ENCODE measurements around the gene KAT5.
"Not testable (repeated sequence)": the region's sequence is repeated elsewhere in the genome, so short reads cannot be mapped to it uniquely, and the experiment has no call there.

The KAT5 gene

DNA sequence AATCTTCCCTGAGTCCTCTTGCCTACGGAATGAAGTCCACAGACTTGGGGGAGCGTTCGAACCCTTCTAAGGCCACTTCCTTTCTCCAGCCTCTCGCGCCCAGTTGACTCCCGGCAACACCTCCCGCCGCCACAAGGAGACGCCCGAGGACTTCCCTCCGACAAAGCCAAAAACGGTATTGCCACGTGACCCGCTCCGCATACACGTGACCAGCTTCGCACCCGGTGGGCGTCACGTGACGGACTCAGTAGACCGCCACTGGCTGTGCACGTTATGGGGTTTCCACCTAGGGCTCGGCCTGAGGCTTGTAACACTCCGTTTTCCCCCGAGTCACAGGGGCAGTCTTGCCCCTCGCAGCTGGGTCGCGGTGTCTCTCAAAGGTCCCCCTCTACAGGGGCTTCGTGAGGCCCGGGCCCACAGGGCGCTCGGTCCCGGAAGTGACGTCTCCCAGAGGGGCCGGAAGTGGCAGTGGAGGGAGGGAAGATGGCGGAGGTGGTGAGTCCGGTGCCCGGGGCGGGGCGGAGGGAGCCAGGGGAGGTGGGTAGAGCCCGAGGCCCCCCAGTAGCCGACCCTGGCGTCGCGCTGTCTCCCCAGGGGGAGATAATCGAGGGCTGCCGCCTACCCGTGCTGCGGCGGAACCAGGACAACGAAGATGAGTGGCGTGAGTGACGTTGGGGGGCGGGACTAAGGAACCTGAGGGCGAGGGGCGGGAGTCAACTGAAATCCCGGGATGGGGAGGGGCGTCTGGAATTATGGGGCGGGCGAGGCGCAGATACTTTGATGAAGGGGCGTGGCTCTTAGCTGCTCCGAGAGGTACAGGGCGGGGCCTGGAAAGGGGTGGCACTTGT, at the start of gene KAT5:
Gene KAT5 (plus strand): TSS at position 468 of the 848 bp plus-strand sequence. CDS start 16 bp downstream, at position 484.
- DNase-seq (ENCODE audit: low read depth), result peak; percentile 97

DNA sequence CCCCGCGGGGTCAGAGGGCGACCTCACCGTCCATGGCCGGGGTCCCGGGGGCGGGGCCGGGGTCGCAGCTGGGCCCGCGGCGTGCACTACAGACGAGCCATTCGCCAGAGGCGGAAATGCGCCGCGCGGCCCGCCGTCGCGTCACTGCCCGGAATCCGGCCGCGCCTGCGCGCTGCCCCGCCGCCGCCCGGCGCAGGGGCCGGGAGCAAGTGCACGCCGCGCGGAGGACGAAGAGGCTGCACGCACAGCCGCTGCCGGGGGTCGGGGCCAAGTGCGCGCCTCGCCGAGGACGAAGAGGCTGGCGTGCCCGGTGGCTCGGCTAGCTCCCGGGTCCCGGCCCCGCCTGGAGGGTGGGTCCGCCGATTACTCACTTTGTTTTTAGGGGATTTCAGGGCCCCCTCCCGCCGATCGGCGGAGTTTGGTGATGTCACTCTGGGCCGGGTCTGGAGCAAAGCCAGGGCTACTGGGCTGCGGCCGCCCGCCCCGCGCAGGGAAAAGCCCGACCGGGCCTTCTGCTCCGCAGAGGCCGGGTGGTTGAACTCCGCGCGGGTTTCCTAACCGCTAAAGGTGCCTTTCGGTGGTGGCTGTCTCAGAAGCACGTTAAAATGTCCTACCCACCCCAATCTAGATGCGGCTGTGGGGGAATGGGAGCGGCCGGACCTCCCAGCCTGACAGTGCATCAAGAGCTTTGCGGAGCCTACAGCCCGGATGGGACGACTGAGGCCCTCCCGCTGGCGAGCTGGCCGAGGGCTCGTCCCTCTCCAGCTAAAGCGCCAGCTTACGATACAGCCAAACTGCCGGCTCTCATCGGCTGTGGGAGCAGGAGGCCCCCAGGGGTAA, 49.0 kb upstream of the KAT5 start, which contains the start of gene RELA:
Gene RELA (minus strand): TSS at position 118 of the 840 bp plus-strand sequence. CDS start 84 bp downstream, at position 34.
- DNase-seq (ENCODE audit: low read depth), result peak; percentile 86

DNA sequence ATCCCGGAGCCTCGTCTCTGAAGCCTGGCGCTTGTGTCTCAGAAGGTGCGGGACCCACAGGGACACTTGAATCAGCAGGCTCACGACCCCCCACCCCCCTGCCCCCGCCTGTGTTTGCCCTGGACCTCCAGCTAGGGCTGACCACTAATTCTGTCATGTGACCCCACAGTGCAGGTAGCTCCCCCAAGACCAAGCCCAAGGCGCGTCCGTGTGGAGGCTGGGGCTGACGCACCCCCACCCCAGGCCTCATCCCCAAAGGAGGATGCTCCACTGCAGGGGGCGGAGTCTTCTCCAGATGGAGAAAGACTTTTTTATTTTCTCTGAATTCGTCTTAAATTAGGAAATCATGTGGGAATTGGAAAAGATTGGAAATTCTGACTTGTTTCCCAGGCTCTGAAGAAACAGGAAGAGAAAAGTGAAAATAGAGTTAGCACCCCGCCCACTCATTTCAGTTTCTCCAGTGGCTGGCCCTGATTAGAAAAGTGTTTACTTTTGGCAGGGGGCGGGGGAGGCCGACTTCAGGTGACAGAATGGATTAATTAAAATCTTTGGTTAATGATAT, 48.3 kb upstream of the KAT5 start:
- peak; percentile 48 for DNase-seq (ENCODE audit: low read depth)

DNA sequence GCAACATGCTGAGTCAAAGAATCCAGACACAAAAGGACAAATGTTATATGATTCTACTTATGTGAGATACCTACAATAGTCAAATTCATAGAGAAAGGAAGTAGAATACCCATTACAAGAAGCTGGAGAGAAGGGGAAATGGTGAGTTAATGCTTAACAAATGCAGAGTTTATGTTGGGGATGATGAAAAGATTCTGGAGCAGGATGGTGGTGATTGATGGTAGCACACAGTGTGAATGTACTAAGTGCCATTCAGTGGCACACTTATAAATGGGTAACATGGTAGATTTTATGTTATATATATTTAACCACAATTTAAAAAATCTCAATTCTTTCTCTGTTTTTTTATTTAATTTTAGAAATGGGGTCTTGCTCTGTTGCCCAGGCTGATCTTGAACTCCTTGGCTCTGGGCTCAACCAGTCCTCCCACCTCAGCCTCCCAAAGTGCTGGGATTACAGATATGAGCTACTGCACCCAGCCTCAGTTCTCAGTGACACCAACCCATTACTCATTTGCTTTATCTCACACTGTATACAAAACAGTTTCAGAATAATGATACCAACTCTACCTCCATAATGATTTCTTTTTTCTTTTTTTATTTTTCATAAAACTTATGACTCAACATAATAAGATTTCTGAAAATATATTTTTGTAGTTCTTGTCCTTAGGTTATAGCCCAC, 39.7 kb upstream of the KAT5 start:
- no peak for DNase-seq (ENCODE audit: low read depth)

DNA sequence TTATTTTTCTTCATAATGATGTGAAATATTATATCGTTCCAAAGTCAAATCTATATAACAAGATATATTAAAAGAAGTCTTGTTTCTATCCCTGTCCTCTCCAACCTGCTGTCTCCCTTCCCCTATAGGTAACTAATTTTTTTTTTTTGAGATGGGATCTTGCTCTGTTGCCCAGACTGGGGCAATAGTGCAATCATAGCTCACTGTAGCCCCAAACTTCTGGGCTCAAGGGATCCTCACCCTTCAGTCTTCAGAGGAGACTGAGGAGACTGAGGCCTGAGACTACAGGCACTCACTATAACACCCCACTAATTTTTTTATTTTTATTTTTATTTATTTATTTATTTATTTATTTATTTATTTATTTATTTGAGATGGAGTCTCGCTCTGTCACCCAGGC, 39.1 kb upstream of the KAT5 start:
- DNase-seq (ENCODE audit: low read depth), result no peak

DNA sequence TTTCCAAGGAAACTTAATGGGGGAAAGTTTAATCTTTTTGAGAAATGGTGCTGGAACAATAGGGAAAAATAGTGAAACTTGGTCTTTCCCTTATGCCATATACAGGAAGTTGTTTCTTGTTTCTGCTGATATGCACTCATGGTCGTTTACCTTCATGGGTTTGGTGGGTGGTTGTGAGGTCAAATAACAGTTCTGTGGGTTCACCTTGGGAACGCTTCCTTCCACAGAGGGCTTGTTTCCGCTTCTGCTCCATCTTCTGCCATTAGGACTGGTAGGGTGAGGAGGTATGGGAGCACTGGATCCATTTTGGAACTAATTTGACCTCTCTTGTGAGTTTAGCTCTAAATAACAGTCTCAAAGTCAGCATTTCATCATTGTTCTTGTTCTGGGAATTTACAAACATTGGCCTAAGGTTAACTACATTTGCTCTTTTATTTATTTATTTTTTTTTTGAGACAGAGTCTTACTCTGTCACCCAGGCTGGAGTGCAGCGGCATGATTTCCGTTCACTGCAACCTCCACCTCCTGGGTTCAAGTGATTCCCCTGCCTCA, 31.8 kb upstream of the KAT5 start:
- no peak for DNase-seq (ENCODE audit: low read depth)

DNA sequence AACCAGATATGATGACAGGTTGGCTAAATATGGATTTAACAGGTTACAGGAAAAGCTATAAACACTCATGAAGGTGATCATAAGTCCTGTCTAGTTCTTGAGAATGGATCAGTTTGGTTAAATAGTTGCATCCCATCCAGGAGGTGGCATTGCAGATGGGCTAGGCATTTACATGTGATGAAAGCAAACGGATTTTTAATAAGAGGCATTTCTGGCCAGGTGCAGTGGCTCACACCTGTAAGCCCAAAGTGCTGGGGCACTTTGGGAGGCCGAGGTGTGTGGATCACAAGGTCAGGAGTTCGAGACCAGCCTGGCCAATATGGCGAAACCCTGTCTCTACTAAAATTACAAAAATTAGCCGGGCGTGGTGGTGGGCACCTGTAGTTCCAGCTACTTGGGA, 28.6 kb upstream of the KAT5 start:
- DNase-seq (ENCODE audit: low read depth), result not testable (repeated sequence)

DNA sequence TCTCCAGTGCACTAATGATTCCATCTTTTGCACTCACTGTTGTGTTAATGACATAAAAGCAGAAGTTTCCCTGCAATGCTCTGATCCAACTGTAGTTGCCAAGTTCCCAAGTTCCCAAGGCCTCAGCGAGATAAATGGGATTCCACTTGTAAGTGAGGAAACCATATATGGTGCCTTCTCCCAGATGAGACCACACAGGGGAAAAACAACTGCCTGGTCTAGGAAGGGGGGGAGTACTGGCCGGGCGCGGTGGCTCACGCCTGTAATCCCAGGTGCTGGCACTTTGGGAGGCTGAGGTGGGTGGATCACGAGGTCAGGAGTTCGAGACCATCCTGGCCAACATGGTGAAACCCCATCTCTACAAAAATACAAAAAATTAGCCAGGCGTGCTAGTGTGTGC, 26.1 kb upstream of the KAT5 start:
- no peak for DNase-seq (ENCODE audit: low read depth)

DNA sequence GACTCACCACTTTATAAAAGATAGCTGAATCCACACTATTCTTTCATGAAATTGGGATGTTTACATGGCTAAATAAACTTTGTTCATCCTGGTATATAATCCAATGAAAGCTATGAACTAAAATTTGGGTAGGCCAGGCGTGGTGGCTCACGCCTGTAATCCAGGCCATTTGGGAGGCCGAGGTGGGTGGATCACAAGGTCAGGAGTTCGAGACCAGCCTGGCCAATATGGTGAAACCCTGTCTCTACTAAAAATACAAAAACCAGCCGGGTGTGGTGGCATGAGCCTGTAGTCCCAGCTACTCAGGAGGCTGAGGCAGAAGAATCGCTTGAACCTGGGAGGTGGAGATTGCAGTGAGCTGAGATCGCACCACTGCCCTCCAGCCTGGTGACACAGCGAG, 20.2 kb upstream of the KAT5 start:
- DNase-seq (ENCODE audit: low read depth), result not testable (repeated sequence)

DNA sequence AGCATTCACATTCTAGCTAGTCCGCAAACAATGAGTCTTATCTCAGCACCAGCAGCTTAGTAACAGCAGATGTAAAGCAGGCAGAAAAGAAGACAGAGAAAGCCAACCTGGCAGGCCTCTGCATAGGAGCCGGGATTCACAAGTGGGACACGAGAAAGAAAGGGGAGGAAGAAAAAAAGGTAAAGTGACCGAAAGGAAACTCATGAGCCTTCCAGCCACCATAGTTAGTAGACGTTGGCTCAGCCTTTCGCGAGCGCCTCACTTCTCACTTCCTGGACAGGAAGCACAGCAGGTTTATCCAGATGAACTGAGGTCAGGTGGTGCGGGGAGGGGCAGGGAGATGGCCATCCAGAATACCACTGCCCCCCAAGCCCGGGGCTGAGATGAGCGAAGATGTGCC, 19.7 kb upstream of the KAT5 start:
- DNase-seq (ENCODE audit: low read depth), result no peak

DNA sequence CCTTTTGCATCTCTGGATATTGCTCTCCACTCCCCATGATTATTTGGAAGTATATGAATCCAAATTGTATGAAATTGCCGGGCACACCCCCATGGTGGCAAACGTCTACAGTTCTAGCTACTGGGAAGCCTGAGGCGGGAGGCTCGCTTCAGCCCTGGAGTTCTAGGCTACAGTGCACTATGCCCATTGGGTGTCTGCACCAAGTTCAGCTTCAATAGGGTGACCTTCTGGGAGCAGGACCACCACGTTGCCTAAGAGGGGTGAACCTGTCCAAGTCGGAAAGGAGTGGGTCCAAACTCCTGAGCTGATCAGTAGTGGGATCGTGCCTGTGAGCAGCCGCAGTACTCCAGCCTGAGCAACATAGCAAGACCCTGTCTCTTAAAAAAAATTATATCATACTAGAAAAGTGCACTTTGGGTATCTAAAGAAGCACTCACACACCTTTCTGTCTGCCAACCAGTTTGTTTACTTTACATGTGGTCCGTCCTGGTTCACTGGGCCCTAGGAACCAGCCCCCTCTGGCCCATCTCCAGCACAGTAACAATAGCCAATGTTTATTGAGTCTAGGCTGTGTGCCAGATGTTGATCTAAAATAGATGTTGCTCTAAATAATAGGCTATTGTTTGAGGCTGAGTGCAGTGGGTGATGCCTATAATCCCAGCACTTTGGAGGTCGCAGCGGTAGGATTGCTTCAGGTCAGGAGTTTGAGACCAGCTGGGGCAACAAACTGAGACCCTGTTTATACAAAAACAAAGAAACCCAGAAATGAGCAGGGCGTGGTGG, 16.4 kb upstream of the KAT5 start:
- DNase-seq (ENCODE audit: low read depth), result no peak

DNA sequence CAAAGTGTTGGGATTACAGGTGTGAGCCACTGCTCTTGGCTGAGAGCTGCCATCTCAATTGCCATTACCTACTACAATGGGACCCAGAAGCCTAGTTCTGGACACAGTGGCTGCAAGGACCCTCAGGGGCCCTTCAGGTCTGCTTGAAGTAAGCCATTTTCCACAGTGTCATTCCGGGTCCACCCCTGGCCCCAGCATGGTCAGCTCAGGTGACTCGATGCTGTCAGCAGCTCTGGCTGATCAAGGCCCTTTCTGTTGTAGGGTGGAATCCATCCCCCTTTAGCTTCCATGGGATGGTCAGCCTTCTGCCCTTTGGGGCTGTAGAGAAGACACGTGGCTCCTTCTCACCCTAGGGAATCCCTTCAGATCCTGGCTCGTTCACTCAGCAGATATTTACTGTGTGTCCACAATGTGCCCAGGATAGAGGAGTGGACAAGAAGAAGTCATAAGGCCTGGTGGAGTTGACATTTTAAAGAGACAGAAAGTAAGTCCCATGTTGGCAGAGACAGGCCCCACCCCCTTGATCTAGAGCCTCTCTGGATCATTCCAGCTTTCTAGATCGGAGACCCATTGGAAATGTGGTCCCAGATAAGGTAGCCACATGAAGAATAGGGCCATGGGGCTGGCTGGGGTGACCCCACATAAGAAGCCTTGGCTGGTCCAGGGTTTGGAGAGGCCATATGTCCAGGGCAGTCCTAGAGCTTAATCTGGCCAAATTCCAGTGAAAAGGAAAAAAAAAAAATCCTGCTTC, 15.1 kb upstream of the KAT5 start:
- no peak for DNase-seq (ENCODE audit: low read depth)

DNA sequence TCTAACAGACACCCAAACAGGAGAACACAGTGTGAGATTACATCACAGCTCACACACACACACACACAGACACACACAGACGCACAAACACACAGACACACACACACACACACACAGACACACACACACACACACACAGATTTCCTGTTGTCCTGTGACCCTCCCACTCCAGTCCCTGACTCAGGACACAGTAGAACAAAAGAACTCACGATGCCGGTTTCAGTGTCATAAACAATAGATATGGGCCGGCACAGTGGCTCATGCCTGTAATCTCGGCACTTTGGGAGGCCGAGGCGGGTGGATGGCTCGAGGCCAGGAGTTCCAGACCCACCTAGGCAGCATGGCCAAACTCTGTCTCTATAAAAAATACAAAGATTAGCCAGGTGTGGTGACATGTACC, 13.8 kb upstream of the KAT5 start:
- DNase-seq (ENCODE audit: low read depth), result no peak

DNA sequence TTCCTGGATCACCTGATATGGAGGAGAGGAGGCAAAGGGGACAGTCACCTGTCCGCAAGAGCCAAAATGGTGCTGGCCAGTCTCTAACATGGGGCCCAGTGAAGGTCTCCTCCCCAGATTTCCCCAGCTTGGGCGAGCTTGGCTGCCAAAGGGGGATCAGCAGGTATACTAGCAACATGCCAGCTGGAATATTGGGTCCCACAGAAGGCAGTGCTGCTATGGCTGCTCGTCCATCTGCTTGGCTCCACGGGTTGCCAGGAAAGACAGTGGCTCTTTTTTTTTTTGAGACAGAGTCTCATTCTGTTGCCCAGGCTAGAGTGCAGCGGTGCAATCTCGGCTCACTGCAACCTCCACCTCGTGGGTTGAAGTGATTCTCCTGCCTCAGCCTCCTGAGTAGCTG, 12.7 kb upstream of the KAT5 start:
- DNase-seq (ENCODE audit: low read depth), result no peak

DNA sequence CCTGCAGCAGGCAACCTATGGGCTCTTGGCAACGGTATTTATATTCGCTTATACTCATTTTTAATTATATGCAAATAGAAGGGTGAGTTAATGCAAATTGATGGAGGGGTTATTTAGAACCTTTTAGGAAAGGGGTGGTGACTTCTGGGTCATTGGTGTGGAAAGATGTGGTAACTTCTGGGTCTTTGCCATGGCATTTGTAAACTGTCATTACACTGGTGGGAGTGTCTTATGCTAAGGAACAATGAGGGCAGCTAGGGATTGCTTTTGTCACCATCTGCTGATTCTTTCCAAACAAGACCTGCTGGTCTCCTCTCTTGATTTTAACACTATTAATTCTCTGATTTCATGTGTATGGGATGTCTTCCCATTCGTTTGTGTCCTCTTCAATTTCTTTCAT, 11.7 kb upstream of the KAT5 start:
- no peak for DNase-seq (ENCODE audit: low read depth)

DNA sequence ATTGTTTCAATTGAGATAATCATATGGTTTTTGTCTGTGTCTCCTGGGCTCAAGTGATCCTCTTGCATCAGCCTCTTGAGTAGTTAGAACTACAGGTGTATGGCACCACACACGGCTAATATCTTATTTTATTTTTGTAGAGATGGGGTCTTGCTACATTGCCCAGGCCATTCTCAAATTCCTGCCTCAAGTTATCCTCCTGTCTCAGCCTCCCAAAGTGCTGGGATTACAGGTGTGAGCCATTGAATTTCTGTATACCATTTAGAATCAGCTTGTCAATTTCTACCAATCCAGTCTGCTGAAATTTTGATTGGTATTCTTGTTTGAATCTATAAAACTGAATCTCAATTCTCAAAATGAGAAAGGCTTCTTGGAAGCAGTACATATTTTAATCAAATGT, 10.4 kb upstream of the KAT5 start:
- no peak for DNase-seq (ENCODE audit: low read depth)

DNA sequence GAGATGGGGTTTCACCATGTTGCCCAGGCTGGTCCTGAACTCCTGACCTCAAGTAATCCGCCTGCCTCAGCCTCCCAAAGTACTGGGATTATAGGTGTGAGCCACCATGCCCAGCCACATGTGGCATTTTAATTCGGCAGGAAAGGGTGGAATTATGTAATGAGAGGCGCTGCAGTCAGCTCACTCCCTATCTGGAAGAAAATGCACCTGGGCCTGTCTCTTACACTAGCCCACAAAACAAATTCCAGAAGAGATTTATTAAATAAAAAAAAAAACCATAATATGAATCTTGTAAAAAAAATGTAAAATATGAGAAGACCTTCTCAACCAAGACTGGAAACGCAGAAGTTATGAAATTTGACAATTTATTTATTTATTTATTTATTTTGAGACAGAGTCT, 8.2 kb upstream of the KAT5 start:
- no peak for DNase-seq (ENCODE audit: low read depth)

DNA sequence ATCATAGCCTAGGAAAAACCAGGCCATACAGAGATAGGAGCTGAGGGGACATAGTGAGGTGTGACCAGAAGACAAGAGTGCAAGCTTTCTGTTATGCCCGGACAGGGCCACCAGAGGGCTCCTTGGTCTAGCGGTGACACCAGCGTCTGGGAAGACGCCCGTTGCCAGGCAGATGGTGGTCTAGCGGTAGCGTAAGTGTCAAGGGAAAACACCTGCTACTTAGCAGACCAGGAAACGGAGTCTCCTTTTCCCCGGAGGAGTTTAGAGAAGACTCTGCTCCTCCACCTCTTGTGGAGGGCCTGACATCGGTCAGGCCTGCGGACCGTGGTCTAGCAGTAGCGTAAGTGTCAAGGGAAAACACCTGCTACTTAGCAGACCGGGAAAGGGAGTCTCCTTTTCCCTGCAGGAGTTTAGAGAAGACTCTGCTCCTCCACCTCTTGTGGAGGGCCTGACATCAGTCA, 5.7 kb upstream of the KAT5 start:
- DNase-seq (ENCODE audit: low read depth), result not testable (repeated sequence)

DNA sequence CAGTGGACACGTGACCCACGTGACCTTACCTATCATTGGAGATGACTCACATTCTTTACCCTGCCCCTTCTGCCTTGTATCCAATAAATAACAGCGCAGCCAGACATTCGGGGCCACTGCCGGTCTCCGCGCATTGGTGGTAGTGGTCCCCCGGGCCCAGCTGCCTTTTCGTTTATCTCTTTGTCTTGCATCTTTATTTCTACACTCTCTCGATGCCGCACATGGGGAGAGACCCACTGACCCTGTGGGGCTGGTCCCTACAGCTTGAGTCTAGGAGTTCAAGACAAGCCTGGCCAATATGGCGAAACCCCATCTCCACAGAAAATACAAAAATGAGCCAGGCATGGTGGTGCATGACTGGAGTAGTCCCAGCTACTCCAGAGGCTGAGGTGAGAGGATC, 5.0 kb upstream of the KAT5 start:
- DNase-seq (ENCODE audit: low read depth), result not testable (repeated sequence)

DNA sequence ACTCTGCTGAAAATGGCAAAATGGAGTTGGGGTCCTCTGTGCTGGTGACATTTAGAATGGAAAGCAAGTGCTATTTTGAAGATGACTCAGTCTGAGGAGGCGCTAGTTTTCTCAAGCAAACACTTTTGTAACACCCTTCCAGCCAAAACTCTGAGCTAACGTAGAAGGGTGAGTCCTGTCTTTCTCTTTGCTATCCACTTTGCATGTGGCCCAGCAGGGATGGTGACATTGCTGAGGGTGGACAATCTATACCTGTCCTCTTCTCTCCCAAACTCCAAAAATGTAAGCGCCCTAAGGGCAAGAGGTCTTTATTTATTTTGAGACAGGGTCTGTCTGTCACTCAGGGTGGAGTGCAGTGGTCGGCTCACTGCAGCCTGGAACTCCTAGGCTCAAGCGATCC, 3.6 kb upstream of the KAT5 start:
- no peak for DNase-seq (ENCODE audit: low read depth)
